ENCODE data around the gene CHML.

- TF ChIP-seq CTCF (IDR thresholded peaks at IDR 0.05), result no peak
- TF ChIP-seq POLR2AphosphoS5 (IDR thresholded peaks at IDR 0.05), result no peak
- no peak for TF ChIP-seq EP300 (IDR thresholded peaks at IDR 0.05; ENCODE audit: low read depth)
These were observed 32.7 kb downstream of the CHML start for GRCh38 chr1:241607497-241607896.
